ENCODE data around the gene EVI5.

DNA sequence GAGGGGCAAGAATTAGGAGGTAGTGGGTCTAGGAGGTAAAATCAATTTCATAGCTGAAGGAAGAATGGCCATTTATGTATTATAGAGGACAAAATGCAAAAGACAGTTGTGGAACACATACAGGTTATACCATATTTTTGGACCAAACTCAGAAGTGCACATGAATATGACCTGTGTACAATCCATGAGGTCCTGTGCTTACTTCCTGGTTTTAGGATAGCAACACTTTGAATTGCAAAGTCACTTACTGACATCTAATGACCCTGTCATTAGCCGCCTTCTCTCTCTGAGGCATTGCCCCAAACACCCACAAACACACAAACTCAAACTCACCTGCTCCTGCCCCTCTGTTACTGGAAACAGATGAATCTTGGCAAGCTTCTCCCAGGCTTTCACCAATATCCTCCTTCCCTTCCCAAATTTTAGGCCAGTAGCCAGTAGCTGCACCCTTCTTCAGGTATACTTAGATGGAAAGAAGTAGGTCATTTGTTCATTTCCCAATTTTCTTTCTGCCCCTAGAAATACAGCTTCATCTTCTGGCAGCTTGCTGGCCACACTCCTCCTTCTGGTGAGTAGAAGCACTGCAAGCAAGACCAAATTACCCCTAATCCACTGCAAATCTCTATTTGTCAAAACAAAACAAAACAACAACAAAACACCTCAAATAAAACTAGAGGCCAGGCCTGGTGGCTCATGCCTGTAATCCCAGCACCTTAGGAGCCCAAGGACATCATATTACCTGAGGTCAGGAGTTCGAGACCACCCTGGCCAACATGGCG is 33.3 kb upstream of the EVI5 start:
- TF ChIP-seq EZH2 (IDR thresholded peaks at IDR 0.05; ENCODE audit: insufficient read depth, low read length): no peak
- TF ChIP-seq, protein P1, sequence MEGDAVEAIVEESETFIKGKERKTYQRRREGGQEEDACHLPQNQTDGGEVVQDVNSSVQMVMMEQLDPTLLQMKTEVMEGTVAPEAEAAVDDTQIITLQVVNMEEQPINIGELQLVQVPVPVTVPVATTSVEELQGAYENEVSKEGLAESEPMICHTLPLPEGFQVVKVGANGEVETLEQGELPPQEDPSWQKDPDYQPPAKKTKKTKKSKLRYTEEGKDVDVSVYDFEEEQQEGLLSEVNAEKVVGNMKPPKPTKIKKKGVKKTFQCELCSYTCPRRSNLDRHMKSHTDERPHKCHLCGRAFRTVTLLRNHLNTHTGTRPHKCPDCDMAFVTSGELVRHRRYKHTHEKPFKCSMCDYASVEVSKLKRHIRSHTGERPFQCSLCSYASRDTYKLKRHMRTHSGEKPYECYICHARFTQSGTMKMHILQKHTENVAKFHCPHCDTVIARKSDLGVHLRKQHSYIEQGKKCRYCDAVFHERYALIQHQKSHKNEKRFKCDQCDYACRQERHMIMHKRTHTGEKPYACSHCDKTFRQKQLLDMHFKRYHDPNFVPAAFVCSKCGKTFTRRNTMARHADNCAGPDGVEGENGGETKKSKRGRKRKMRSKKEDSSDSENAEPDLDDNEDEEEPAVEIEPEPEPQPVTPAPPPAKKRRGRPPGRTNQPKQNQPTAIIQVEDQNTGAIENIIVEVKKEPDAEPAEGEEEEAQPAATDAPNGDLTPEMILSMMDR (IDR thresholded peaks at IDR 0.05; ENCODE audit: insufficient read depth, low read depth, low read length): peak; percentile 53
